ENCODE results near the gene MLXIP.

Gene MLXIP

GRCh38 chr12:122126713-122127597 is 48.4 kb downstream of the MLXIP start:
- DNase-seq (ENCODE audit: low read depth in 2 of 2), result no peak

GRCh38 chr12:122127839-122128238 is 49.3 kb downstream of the MLXIP start:
- DNase-seq (ENCODE audit: low read depth in 2 of 2), result no peak

DNA sequence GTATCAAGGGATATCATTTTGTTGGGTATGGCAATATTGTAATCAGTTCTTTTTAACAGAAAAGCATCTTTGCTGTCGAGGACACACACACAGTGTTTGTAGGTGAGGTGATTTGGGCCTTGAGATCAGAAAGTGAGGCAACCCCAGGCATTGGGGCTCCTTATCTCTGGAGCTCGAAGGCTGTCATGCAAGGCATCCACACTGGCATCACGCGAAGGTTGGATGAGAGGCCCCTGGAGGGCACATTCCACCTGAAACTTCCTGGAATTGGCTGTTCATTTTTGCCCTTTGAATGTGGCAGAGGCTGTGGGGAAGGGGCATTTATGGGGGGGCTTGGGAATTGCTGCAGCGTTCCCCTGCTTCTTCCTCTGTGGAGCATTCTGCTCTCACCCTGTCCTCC is 49.9 kb downstream of the MLXIP start:
- DNase-seq (ENCODE audit: low read depth in 2 of 2), result no peak

GRCh38 chr12:122129131-122129530 is 50.6 kb downstream of the MLXIP start:
- DNase-seq (ENCODE audit: low read depth in 2 of 2), result no peak

DNA sequence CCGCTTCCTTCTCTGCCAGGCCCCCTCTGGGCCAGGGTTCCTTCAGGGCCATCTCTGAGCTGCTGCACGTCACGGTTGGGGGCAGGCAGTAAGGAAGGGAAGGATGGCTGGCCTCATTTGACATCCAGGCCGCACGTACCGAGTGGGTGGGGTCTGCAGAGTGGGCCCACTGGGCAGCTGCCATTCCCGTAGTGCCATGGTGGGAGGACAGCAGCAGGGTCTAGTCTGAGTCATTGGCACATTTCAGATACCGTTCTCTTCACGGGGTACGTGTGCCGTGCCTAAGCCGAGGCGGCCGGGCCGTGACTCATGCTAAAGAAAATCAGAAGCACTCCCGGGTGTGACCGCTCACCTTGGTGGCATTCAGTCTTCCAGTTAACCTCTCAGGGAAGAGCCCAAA is 51.6 kb downstream of the MLXIP start:
- DNase-seq (ENCODE audit: low read depth in 2 of 2), result no peak

GRCh38 chr12:122133192-122133950 is 54.8 kb downstream of the MLXIP start:
- no peak for DNase-seq (ENCODE audit: low read depth in 2 of 2)

GRCh38 chr12:122135437-122136031 is 57.0 kb downstream of the MLXIP start:
- DNase-seq (ENCODE audit: low read depth in 2 of 2), result no peak

DNA sequence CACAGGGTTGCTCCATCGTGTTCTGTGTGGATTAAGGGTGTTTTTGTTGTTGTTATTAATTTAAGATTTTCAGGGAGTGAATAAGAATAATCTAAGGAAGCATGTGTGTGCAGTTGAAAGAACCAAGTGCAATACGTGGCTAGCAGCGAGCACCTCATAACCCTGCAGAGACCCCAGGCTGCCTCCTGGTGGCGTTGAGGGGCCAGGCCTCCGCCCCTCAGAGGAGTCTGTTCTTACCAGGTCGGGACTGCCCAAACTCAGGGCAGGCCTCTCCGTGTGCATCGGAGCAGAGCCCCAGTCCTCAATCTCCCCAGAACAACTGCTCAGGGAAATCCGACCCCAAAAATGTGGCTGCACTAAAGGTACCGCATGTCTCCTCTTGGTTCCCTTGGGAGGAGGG is 58.7 kb downstream of the MLXIP start:
- no peak for DNase-seq (ENCODE audit: low read depth in 2 of 2)

GRCh38 chr12:122137681-122138080 is 59.1 kb downstream of the MLXIP start:
- DNase-seq (ENCODE audit: low read depth in 2 of 2), result no peak

GRCh38 chr12:122138181-122138580 is 59.6 kb downstream of the MLXIP start:
- DNase-seq (ENCODE audit: low read depth in 2 of 2), result no peak

GRCh38 chr12:122138616-122139015 is 60.1 kb downstream of the MLXIP start:
- DNase-seq (ENCODE audit: low read depth in 2 of 2), result no peak

- DNase-seq (ENCODE audit: low read depth in 2 of 2), result no peak
Measured at GRCh38 chr12:122139266-122139665, 60.7 kb downstream of the MLXIP start.

DNA sequence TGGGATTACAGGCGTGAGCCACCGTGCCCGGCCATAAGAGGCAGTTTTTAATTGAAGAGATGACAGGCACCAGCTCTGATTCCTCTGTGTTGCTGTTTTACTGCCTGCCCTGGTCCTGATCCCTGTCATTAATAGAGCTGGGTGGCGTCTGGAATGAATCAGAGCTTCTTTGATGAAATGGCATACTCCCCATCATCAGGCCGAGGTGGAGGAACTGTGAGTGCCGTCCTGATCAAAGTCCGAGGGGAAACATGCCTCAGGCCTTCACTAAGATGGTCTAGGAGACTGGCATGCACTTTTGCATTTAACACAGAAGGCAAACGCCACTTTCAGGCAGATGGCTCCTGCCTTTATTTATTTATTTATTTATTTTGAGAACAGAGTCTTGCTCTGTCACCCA is 61.4 kb downstream of the MLXIP start:
- no peak for DNase-seq (ENCODE audit: low read depth in 2 of 2)

- no peak for DNase-seq (ENCODE audit: low read depth in 2 of 2)
Measured at GRCh38 chr12:122140467-122141257, 62.1 kb downstream of the MLXIP start.

- no peak for DNase-seq (ENCODE audit: low read depth in 2 of 2)
Measured at GRCh38 chr12:122141911-122142725, 63.6 kb downstream of the MLXIP start.

DNA sequence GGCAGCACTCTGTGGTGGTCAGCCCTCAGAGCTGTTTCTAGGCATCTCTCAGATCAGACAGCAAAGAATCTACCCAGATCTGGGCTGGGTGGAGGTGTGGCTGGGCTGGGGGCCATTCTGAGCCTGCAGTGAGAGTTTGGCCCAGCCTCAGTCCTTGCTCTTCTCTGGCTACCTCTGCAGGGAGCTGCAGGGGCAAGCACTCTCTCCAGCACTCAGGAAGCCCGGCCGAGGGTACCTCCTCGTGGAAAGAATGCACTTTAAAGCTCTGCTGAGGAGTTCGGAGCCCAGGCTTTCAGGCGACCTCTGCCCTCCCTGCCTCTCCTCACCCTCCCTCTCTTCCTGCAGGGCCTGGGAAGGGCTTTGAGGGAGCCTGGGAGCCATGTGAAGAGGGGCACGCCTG is 64.3 kb downstream of the MLXIP start:
- DNase-seq (ENCODE audit: low read depth in 2 of 2), result no peak

- DNase-seq (ENCODE audit: low read depth in 2 of 2), result no peak
Measured at GRCh38 chr12:122144885-122145284, 66.3 kb downstream of the MLXIP start.

- no peak for DNase-seq (ENCODE audit: low read depth in 2 of 2)
Measured at GRCh38 chr12:122145505-122146330, 67.2 kb downstream of the MLXIP start.

DNA sequence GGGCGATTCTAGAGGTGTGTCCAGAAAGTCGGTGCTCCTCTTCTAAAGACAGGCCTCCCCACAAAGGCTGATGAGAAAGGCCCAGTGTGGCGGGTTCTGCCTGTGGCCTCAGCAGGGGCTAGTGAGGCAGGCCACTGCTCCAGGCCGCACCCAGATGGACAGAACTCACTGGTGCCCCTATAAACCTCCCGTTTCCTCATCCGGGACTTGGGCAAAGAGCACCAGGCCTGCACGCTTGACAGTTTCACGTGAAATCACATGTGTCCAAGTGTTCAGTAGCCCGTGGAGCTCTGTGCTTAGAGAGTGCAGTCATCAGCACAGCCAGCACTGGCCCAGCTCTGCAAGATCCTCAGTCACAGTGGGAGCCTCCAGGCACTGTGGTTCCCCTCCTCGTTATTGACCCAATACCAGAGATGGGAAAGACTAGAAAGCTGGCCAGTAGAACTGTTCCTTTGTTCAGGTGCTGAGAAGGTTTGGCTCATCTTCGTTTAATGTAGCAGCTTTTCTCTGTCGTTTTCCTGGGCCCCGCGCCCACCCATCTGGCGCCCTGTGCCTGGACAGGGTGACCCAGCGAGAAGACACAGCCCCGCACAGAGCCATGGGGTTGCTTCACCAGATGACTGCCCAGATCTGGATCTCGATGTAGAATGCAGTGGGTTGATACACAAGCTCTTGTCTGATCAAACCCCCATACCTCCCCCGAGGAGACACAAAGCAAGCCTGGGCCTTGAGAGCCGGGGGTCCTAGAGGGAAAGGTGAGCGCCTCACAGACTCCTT is 69.1 kb downstream of the MLXIP start:
- no peak for DNase-seq (ENCODE audit: low read depth in 2 of 2)
